ENCODE results near the gene GSE1. TPM values are rescaled to one million over a fixed set of nuclear protein-coding genes. Genes with fewer than 3 reads are reported as not detected.

Gene GSE1
- total and polyA plus RNA-seq, 4 donors = 20.3 to 40.6 (median 30.7) TPM

DNA sequence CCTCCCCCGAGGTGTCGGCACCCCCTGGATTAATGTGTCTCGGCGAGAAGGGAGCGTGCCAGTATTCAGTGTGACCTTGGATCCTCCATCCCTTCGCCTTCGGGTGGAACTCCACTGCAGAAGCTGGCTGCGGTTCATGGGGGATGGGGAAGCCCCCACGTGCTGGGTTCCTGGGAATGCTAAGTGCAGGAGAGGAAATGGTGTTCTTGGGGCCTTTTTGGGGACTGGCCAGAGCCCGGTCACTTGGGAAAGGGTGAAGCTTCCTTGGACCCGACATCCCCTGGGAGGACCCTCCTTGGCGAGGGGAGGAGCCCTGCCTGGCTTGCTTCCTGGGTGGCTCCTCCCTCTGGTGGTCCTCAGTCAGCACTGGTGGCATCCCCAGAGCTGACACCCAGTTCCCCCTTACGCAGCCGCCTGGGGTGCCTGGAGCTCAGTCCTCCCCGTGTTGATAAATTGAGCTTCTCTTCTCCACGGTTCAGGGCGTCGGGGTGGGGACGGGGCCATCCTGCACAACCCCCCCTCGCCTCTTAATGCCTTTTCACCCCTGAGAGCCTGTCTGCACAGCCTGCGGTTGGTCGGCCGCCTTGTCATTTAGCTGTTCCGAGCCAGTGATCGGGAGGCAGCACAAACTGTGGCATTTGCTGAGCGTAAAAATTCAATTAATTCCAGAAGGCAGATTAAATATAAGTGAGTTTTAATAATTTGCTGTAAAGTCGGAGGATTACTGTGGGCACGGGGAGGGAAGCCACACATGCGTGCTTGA is 30.7 kb upstream of the GSE1 start:
- peaks cover 2% of the 10 kb centered on the region for H3K27me3 ChIP-seq (ENCODE audit: control insufficient read depth, insufficient read depth, low read length)
- peaks cover 100% of the 10 kb centered on the region for H3K4me1 ChIP-seq (ENCODE audit: control insufficient read depth, insufficient read depth, low read length)
- H3K9me3 ChIP-seq (ENCODE audit: control insufficient read depth, insufficient read depth, low read length) = no peaks in the 10 kb centered on the region
- no peak overlapping the region for H3K4me3 ChIP-seq (ENCODE audit: low read depth, low read length)
- 36% methylated on average over 24 of the region's 29 CpGs for WGBS (ENCODE audit: insufficient coverage)
- H3K27ac ChIP-seq (ENCODE audit: low read depth, low read length) = peak overlapping the region; percentile 22
- peak in 1 of 6 donors; percentile 91 for DNase-seq (ENCODE audit: low read depth in 4 of 6, low spot score in 6 of 6)
- peaks cover 12% of the 10 kb centered on the region for H3K36me3 ChIP-seq (ENCODE audit: control insufficient read depth, insufficient read depth, low read length)

DNA sequence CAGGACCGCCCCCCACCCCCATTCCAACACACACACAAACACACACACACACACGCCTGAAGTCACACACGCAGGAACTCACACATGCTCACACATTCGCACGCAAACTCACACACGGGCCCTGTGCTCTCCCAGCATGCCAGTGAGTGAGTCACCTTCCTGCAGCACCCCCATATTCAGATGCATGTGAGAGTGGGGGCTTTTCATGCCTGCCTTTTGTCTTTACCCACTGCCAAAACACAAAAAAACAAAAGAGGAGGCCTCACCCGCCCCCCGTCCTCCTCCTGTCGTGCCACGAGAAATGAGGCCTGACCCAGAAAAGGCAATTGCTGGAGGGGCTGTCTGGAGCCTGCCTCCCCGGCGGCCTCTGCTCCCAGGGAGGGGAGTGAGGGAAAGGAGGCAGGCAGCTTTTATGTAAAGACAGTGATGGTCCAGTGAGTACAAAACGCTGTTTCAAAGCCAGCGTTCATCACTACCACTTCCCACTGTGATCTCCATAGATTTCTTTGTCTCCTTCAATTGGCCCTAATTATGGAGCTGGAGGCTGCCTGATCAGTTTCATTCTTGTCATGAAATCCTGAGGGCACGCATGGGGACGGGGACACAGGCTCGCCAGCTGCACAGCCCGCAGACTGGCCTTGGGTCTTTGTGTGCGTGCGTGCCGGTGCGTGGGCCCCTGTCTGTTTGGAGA is 29.5 kb upstream of the GSE1 start:
- Histone ChIP-seq H3K4me3 (ENCODE audit: low read depth, low read length) (no peak overlapping the region), H3K27me3 (ENCODE audit: control insufficient read depth, insufficient read depth, low read length) (peaks cover 2% of the 10 kb centered on the region), H3K36me3 (ENCODE audit: control insufficient read depth, insufficient read depth, low read length) (peaks cover 9% of the 10 kb centered on the region), H3K4me1 (ENCODE audit: control insufficient read depth, insufficient read depth, low read length) (peaks cover 100% of the 10 kb centered on the region), H3K9me3 (ENCODE audit: control insufficient read depth, insufficient read depth, low read length) (no peaks in the 10 kb centered on the region), H3K27ac (ENCODE audit: low read depth, low read length) (peak overlapping the region; percentile 22)
- 13% methylated on average over 14 of the region's 22 CpGs for WGBS (ENCODE audit: insufficient coverage)
- DNase-seq (ENCODE audit: low read depth in 4 of 6, low spot score in 6 of 6) = peak in 2 of 6 donors; percentile 83 to 90

GRCh38 chr16:85584267-85584666 is 28.9 kb upstream of the GSE1 start:
- Histone ChIP-seq H3K27ac (ENCODE audit: low read depth, low read length) (peak overlapping the region; percentile 22), H3K4me3 (ENCODE audit: low read depth, low read length) (no peak overlapping the region)

GRCh38 chr16:85584819-85585282 is 28.3 kb upstream of the GSE1 start:
- peaks cover 96% of the 10 kb centered on the region for H3K4me1 ChIP-seq (ENCODE audit: control insufficient read depth, insufficient read depth, low read length)
- WGBS (ENCODE audit: insufficient coverage) = 51% methylated on average over 18 of the region's 20 CpGs
- peak in 1 of 6 donors; percentile 67 for DNase-seq (ENCODE audit: low read depth in 4 of 6, low spot score in 6 of 6)
- peaks cover 2% of the 10 kb centered on the region for H3K27me3 ChIP-seq (ENCODE audit: control insufficient read depth, insufficient read depth, low read length)
- H3K36me3 ChIP-seq (ENCODE audit: control insufficient read depth, insufficient read depth, low read length) = peaks cover 9% of the 10 kb centered on the region
- no peak overlapping the region for H3K4me3 ChIP-seq (ENCODE audit: low read depth, low read length)
- no peaks in the 10 kb centered on the region for H3K9me3 ChIP-seq (ENCODE audit: control insufficient read depth, insufficient read depth, low read length)
- H3K27ac ChIP-seq (ENCODE audit: low read depth, low read length) = no peak overlapping the region

More at GRCh38 chr16:85584267-85584666, 28.9 kb upstream of the GSE1 start:
- H3K27me3 ChIP-seq (ENCODE audit: control insufficient read depth, insufficient read depth, low read length) = peaks cover 2% of the 10 kb centered on the region
- peaks cover 100% of the 10 kb centered on the region for H3K4me1 ChIP-seq (ENCODE audit: control insufficient read depth, insufficient read depth, low read length)
- 45% methylated on average over 8 of the region's 14 CpGs for WGBS (ENCODE audit: insufficient coverage)
- H3K9me3 ChIP-seq (ENCODE audit: control insufficient read depth, insufficient read depth, low read length) = no peaks in the 10 kb centered on the region
- DNase-seq (ENCODE audit: low read depth in 4 of 6, low spot score in 6 of 6) = peak in 2 of 6 donors; percentile 86 to 88
- peaks cover 9% of the 10 kb centered on the region for H3K36me3 ChIP-seq (ENCODE audit: control insufficient read depth, insufficient read depth, low read length)

GRCh38 chr16:85585711-85586110 is 27.4 kb upstream of the GSE1 start:
- 88% methylated on average over 7 of the region's 7 CpGs for WGBS (ENCODE audit: insufficient coverage)
- Histone ChIP-seq H3K4me3 (ENCODE audit: low read depth, low read length) (no peak overlapping the region), H3K27ac (ENCODE audit: low read depth, low read length) (no peak overlapping the region), H3K9me3 (ENCODE audit: control insufficient read depth, insufficient read depth, low read length) (no peaks in the 10 kb centered on the region), H3K4me1 (ENCODE audit: control insufficient read depth, insufficient read depth, low read length) (peaks cover 87% of the 10 kb centered on the region), H3K36me3 (ENCODE audit: control insufficient read depth, insufficient read depth, low read length) (peaks cover 7% of the 10 kb centered on the region), H3K27me3 (ENCODE audit: control insufficient read depth, insufficient read depth, low read length) (peaks cover 2% of the 10 kb centered on the region)
- no peak for DNase-seq (ENCODE audit: low read depth in 4 of 6, low spot score in 6 of 6)

DNA sequence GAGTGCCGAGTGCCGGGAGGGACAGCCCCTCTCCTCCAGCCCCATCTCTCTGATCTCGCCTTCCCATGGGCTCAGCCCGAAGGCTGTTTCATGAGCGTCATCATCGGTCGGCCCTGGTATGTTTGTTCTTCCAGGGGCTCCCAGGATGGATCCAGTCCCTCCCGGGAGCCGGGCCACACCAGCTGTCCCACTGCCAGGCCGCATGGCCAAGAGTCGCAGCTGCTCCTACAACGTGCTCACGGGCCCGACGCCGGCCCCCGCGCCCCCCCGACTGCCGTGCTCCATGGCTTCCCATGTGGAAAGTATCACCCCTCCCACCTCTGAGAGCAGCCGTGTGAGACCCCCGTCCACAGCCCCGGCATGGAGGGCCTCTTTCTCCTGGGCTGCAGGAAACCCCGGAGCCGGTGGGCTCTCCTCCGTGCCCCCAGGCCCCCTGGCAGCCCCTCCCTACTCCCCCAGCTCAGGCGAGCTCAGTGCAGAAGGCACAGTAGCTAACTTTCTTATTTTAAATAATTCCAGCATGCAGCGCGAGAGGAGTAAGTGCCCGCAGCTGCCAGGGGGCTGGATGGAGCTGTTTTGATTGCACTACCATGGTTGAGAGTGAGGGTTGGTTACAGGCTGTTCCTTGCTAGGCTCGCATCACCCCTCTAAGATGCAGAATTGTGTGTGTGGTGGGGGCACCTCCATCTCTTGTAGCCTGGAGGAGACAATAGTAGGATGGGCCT is 26.6 kb upstream of the GSE1 start:
- H3K27ac ChIP-seq (ENCODE audit: low read depth, low read length) = peak overlapping the region; percentile 11
- no peaks in the 10 kb centered on the region for H3K9me3 ChIP-seq (ENCODE audit: control insufficient read depth, insufficient read depth, low read length)
- no peak overlapping the region for H3K4me3 ChIP-seq (ENCODE audit: low read depth, low read length)
- peaks cover 2% of the 10 kb centered on the region for H3K27me3 ChIP-seq (ENCODE audit: control insufficient read depth, insufficient read depth, low read length)
- DNase-seq (ENCODE audit: low read depth in 4 of 6, low spot score in 6 of 6) = peak in 2 of 6 donors; percentile 80 to 92
- 15% methylated on average over 30 of the region's 31 CpGs for WGBS (ENCODE audit: insufficient coverage)
- H3K4me1 ChIP-seq (ENCODE audit: control insufficient read depth, insufficient read depth, low read length) = peaks cover 79% of the 10 kb centered on the region
- H3K36me3 ChIP-seq (ENCODE audit: control insufficient read depth, insufficient read depth, low read length) = peaks cover 7% of the 10 kb centered on the region

DNA sequence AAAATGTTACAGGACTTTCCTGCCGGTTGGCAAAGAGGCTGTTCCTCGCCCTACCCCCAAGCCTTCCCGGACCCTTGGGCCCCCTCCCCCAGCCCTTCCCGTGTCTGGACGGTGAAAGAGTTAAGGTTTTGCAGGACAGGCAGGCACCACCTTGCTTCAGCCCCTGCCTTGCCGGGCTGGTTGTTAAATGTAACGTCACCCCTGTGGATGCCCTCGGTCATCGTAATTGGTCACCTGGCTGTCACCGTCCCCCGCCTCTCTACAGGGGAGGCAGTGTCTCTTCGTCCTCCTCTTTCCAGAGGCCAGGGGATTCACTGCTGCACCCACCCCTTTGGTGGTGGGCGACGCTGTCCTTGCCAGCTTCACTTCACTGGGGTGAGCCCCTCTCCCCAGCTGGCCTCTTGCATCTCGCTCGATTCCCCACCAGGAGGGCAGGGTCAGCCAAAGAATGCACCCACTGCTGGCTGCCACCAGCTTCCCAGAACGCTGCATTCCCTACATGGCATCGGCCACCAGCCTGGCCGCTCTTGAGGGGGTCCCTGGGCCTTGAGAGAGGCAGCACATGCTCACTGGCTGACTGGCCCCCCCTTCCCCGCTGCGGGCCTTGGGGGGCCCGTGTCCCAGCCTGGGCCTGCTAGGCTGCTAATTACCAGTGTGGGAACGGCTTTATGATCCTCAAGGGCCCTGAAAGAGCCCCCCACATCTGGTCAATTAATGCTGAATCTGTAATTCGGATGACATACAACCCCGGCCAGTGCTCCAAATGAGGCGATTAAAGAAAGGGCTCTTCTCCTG is 25.2 kb upstream of the GSE1 start:
- Histone ChIP-seq H3K4me1 (ENCODE audit: control insufficient read depth, insufficient read depth, low read length) (peaks cover 69% of the 10 kb centered on the region), H3K36me3 (ENCODE audit: control insufficient read depth, insufficient read depth, low read length) (peaks cover 7% of the 10 kb centered on the region), H3K4me3 (ENCODE audit: low read depth, low read length) (no peak overlapping the region), H3K27ac (ENCODE audit: low read depth, low read length) (peak overlapping the region; percentile 15), H3K9me3 (ENCODE audit: control insufficient read depth, insufficient read depth, low read length) (no peaks in the 10 kb centered on the region), H3K27me3 (ENCODE audit: control insufficient read depth, insufficient read depth, low read length) (peaks cover 2% of the 10 kb centered on the region)
- WGBS (ENCODE audit: insufficient coverage) = 38% methylated on average over 21 of the region's 26 CpGs
- DNase-seq (ENCODE audit: low read depth in 4 of 6, low spot score in 6 of 6) = peak in 1 of 6 donors; percentile 84

DNA sequence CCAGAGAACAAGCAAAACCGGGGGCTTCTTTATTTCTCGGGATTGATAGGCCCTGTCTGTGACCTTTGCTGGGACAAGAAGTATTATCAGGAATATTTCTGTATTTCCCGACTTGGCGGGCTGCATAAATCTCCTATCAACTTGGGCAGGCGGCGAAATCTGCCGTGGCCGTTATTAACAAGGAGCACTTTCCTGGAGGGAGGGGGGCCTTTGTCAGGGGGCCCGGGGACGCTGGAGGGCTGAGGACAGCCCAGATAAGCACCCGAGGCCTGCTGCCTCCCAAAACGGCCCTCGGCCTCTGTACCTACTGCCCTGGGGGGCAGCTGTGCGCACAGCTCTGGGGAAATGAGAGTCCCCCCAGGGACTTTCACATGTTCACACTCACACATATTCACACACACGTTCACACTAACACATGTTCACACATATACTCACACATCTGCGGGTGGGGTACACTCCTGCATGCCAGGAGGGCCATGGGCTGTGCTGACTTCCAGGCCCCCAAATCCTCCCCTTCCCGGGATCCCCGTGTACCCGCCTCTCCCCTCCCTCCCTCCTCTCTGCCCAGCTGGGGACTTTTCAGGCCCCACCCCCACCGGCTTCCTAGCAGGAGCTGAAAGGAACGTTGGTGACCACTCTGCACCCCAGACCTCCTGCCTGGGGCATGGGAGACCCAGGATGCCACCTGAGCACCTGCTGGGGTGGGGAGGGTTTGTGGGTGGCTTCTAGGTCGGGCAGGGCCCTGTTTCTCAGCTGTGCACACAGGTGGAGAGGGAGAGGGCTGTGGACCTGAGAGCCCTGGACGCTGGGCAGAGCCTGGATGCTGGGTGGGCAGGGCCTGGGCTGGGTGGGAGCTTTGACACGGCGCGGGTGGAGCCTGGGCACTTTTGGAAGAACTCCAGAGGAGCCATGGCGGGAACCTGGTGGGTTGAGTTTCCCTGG is 24.3 kb upstream of the GSE1 start:
- H3K4me3 ChIP-seq (ENCODE audit: low read depth, low read length) = no peak overlapping the region
- H3K27me3 ChIP-seq (ENCODE audit: control insufficient read depth, insufficient read depth, low read length) = peaks cover 2% of the 10 kb centered on the region
- no peak for DNase-seq (ENCODE audit: low read depth in 4 of 6, low spot score in 6 of 6)
- 55% methylated on average over 21 of the region's 27 CpGs for WGBS (ENCODE audit: insufficient coverage)
- no peaks in the 10 kb centered on the region for H3K9me3 ChIP-seq (ENCODE audit: control insufficient read depth, insufficient read depth, low read length)
- H3K27ac ChIP-seq (ENCODE audit: low read depth, low read length) = no peak overlapping the region
- H3K4me1 ChIP-seq (ENCODE audit: control insufficient read depth, insufficient read depth, low read length) = peaks cover 68% of the 10 kb centered on the region
- peaks cover 10% of the 10 kb centered on the region for H3K36me3 ChIP-seq (ENCODE audit: control insufficient read depth, insufficient read depth, low read length)
